ENCODE measurements around the gene TRIM6.
"Not testable (repeated sequence)": the region's sequence is repeated elsewhere in the genome, so short reads cannot be mapped to it uniquely, and the experiment has no call there.

TRIM6 gene

DNA sequence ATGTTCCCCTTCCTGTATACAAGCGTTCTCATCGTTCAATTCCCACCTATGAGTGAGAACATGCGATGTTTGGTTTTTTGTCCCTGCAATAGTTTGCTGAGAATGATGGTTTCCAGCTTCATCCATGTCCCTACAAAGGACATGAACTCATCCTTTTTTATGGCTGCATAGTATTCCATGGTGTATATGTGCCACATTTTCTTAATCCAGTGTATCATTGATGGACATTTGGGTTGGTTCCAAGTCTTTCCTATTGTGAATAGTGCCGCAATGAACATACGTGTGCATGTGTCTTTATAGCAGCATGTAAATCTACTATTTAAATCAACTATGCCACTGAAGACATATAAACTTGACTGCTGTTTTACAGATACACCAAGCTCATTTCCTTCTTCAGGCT lies 12.0 kb upstream of the TRIM6 start:
- not testable (repeated sequence) for H3K4me1 ChIP-seq (ENCODE audit: insufficient read depth, low read length); H3K9me3 ChIP-seq (ENCODE audit: low read length); H3K4me3 ChIP-seq (ENCODE audit: low read length); H2AFZ ChIP-seq (ENCODE audit: low read depth, low read length); H3K27me3 ChIP-seq (ENCODE audit: insufficient read depth, low read length); H3K36me3 ChIP-seq (ENCODE audit: insufficient read depth, low read length)

DNA sequence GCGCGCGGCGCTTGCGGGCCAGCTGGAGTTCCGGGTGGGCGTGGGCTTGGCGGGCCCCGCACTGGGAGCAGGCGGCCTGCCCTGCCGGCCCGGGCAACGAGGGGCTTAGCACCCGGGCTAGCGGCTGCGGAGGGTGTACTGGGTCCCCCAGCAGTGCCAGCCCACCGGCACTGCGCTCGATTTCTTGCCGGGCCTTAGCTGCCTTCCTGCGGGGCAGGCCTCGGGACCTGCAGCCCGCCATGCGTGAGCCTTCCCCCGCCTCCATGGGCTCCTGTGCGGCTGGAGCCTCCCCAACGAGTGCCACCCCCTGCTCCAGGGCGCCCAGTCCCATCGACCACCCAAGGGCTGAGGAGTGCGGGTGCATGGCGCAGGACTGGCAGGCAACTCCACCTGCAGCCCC lies 6.5 kb upstream of the TRIM6 start:
- not testable (repeated sequence) for H3K27me3 ChIP-seq (ENCODE audit: insufficient read depth, low read length); H3K9me3 ChIP-seq (ENCODE audit: low read length); H2AFZ ChIP-seq (ENCODE audit: low read depth, low read length); H3K4me1 ChIP-seq (ENCODE audit: insufficient read depth, low read length); H3K36me3 ChIP-seq (ENCODE audit: insufficient read depth, low read length); H3K4me3 ChIP-seq (ENCODE audit: low read length)

DNA sequence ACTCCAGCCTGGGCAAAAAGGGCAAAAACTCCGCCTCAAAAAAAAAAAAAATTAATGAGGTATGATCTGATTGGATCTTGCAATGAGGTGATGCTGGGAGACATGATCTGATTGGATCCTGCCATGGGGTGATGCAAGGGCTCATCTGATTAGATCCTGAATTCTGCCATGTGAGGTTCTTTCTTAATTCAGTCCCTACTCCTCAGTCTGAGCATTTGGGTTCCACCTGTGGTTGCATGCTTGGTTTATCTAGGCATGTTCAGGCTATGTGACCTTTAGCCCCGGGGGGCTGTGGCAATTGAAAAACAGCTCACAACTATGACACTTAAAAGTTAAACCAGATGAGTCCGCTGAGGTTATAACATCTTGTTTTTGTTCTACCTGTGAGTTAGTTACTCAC lies 4.8 kb upstream of the TRIM6 start:
- H3K4me3 ChIP-seq (ENCODE audit: low read length) = no peak overlapping the region
- H3K27me3 ChIP-seq (ENCODE audit: insufficient read depth, low read length) = no peaks in the 10 kb centered on the region
- no peaks in the 10 kb centered on the region for H3K9me3 ChIP-seq (ENCODE audit: low read length)
- no peak overlapping the region for H2AFZ ChIP-seq (ENCODE audit: low read depth, low read length)
- no peaks in the 10 kb centered on the region for H3K4me1 ChIP-seq (ENCODE audit: insufficient read depth, low read length)
- no peaks in the 10 kb centered on the region for H3K36me3 ChIP-seq (ENCODE audit: insufficient read depth, low read length)

DNA sequence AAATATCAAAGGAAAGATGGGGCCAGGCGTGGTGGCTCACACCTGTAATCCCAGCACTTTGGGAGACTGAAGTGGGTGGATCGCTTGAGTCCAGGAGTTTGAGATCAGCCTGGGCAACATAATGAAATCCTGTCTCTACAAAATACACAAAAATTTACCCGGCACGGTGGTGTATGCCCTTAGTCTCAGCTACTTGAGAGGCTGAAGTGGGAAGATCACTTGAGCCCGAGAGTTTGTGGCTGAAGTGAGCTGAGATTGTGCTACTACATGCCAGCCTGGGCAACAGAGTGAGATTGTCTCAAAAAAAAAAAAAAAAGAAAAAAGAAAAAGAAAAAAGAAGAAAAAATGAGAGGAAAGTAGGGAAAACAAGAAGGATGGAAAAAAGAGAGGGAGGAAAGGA lies 3.8 kb upstream of the TRIM6 start:
- Histone ChIP-seq H3K36me3 (ENCODE audit: insufficient read depth, low read length) (no peaks in the 10 kb centered on the region), H3K9me3 (ENCODE audit: low read length) (no peaks in the 10 kb centered on the region), H2AFZ (ENCODE audit: low read depth, low read length) (no peak overlapping the region)

DNA sequence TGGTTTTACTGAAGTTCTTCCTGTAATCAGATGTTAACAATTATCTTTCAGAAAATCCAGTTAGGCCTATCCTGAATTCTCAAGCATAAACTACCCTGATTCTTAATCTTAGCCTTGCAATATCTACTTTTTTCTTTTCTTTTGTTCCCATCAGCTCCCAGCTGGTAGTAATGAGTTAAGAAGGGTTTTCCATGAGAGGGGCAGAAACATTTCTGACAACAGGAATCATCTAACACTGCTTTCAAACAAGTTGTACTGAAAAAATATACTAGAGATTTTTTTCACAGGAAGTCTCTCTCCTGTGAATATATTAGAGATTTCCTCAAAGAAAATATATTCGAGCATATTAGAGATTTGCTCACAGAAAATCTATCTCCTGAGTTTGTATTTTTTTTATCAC lies 3.3 kb upstream of the TRIM6 start:
- no peaks in the 10 kb centered on the region for H3K9me3 ChIP-seq (ENCODE audit: low read length)
- H3K27me3 ChIP-seq (ENCODE audit: insufficient read depth, low read length) = no peaks in the 10 kb centered on the region
- H3K4me1 ChIP-seq (ENCODE audit: insufficient read depth, low read length) = no peaks in the 10 kb centered on the region
- no peak overlapping the region for H3K4me3 ChIP-seq (ENCODE audit: low read length)
- H3K36me3 ChIP-seq (ENCODE audit: insufficient read depth, low read length) = no peaks in the 10 kb centered on the region
- no peak overlapping the region for H2AFZ ChIP-seq (ENCODE audit: low read depth, low read length)

More for the DNA sequence above, 3.8 kb upstream of the TRIM6 start:
- Histone ChIP-seq H3K27me3 (ENCODE audit: insufficient read depth, low read length) (no peaks in the 10 kb centered on the region), H3K4me1 (ENCODE audit: insufficient read depth, low read length) (no peaks in the 10 kb centered on the region), H3K4me3 (ENCODE audit: low read length) (no peak overlapping the region)

DNA sequence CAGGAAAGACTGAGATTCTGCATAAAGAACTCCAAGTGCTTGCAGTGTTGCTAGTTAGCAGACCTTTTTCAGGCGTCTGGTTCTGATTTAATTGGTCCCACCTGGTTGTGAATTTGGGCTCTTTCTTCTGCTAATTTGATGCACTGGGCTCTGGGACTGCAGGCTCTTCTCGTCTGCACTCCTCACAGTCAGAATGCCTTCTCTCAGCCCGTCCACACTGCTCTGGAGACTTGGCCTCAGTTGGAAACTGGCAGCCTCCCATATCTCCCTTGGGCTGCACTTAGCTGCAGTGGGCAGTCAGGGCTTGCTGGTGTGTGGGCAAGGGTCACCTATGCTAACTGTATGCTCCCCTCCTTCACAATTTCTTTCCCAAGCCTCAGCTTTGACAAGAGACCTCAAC lies 1.5 kb downstream of the TRIM6 start:
- H3K9me3 ChIP-seq (ENCODE audit: low read length) = no peaks in the 10 kb centered on the region
- H3K27me3 ChIP-seq (ENCODE audit: insufficient read depth, low read length) = no peaks in the 10 kb centered on the region
- H3K4me3 ChIP-seq (ENCODE audit: low read length) = no peak overlapping the region

DNA sequence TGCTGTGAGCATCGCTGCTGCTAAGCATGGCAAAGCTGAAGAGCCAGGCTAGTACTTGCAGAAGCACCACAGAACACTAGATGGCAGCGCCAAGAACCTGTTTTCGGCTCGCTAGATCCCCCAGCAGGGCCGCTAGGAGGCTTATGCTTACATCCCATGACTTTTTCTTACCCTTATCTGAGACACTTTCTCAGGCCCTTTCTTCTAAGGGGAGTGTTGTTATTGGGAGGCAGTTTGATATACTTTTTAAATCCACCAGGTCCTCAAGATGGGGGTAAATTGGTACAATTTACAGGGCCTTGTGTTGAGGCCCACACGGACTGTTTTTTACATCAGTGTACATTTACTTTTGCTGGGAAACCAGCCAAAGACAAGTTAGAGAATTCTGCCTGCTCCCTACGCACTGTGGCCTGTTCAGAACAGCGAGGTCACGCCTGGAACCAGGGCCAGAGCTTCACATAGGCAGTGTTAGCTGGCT lies 4.0 kb downstream of the TRIM6 start:
- H2AFZ ChIP-seq (ENCODE audit: low read depth, low read length) = no peak overlapping the region
- no peaks in the 10 kb centered on the region for H3K36me3 ChIP-seq (ENCODE audit: insufficient read depth, low read length)
- H3K4me1 ChIP-seq (ENCODE audit: insufficient read depth, low read length) = no peaks in the 10 kb centered on the region
- H3K9me3 ChIP-seq (ENCODE audit: low read length) = no peaks in the 10 kb centered on the region
- H3K4me3 ChIP-seq (ENCODE audit: low read length) = no peak overlapping the region
- H3K27me3 ChIP-seq (ENCODE audit: insufficient read depth, low read length) = no peaks in the 10 kb centered on the region

More for the DNA sequence above, 1.5 kb downstream of the TRIM6 start:
- Histone ChIP-seq H3K36me3 (ENCODE audit: insufficient read depth, low read length) (no peaks in the 10 kb centered on the region), H3K4me1 (ENCODE audit: insufficient read depth, low read length) (no peaks in the 10 kb centered on the region), H2AFZ (ENCODE audit: low read depth, low read length) (no peak overlapping the region)

DNA sequence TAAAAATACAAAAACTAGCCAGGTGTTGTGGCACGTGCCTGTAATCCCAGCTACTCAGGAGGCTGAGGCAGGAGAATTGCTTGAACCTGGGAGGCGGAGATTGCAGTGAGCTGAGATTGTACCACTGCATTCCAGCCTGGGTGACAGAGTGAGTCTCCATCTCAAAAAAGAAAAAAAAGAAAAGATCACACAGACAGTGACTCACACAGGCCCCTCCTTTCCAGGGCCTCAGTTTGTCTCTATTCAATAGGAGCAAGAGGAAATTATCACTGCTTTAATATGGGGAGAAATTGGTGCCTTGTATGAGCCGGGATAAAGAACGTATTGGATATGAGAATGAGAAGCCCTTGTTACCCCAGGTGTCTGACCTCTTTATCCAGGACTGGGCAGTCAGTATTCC lies 6.4 kb downstream of the TRIM6 start:
- not testable (repeated sequence) for H3K36me3 ChIP-seq (ENCODE audit: insufficient read depth, low read length); H3K27me3 ChIP-seq (ENCODE audit: insufficient read depth, low read length); H2AFZ ChIP-seq (ENCODE audit: low read depth, low read length); H3K4me3 ChIP-seq (ENCODE audit: low read length); H3K4me1 ChIP-seq (ENCODE audit: insufficient read depth, low read length); H3K9me3 ChIP-seq (ENCODE audit: low read length)

DNA sequence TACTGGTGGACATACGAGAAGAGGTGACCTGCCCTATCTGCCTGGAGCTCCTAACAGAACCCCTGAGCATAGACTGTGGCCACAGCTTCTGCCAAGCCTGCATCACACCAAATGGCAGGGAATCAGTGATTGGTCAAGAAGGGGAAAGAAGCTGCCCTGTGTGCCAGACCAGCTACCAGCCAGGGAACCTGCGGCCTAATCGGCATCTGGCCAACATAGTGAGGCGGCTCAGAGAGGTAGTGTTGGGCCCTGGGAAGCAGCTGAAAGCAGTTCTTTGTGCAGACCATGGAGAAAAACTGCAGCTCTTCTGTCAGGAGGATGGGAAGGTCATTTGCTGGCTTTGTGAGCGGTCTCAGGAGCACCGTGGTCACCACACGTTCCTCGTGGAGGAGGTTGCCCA lies 6.9 kb downstream of the TRIM6 start:
- Histone ChIP-seq H3K9me3 (ENCODE audit: low read length) (no peaks in the 10 kb centered on the region), H2AFZ (ENCODE audit: low read depth, low read length) (no peak overlapping the region), H3K4me3 (ENCODE audit: low read length) (no peak overlapping the region), H3K4me1 (ENCODE audit: insufficient read depth, low read length) (no peaks in the 10 kb centered on the region), H3K27me3 (ENCODE audit: insufficient read depth, low read length) (no peaks in the 10 kb centered on the region), H3K36me3 (ENCODE audit: insufficient read depth, low read length) (no peaks in the 10 kb centered on the region)

DNA sequence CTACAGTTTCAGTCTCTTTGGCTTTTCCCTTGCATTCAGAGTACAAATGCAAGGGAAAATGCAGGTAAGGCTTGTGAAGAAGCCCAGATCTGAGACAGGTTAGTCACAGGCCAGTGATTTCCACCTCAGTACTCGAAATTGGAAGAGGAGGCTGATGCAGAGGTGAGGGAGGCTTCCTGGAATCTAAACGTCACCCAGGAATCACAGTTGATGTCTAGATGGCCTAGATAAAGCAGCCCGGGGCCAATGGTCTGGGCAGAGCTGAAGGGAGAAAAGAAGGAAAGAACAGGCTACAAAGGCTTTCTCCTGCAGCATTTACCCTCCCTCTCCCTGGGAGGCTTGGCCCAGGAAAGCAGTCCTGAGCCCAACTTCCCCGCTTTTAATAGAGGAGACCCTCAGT lies 8.5 kb downstream of the TRIM6 start:
- no peaks in the 10 kb centered on the region for H3K27me3 ChIP-seq (ENCODE audit: insufficient read depth, low read length)
- no peaks in the 10 kb centered on the region for H3K36me3 ChIP-seq (ENCODE audit: insufficient read depth, low read length)
- H2AFZ ChIP-seq (ENCODE audit: low read depth, low read length) = no peak overlapping the region
- H3K9me3 ChIP-seq (ENCODE audit: low read length) = no peaks in the 10 kb centered on the region
- H3K4me1 ChIP-seq (ENCODE audit: insufficient read depth, low read length) = no peaks in the 10 kb centered on the region
- no peak overlapping the region for H3K4me3 ChIP-seq (ENCODE audit: low read length)

DNA sequence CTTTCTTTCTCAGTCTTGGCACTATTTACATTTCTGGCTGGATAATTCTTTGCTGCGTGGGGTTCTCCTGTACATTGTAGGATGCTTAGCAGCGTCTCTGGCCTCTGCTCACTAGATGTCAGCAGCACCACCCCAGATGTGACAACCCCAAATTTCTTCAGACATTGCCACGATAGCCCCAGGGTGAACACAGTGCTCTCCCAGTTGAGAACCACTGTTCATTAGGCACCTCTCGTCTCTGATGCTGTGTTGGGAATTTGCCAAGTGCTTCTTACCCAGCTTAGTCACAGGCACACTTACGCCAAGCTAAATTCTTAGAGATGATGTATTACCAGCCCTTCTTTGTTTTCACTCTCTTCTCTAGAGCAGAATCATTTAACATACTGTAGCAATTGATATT lies 9.4 kb downstream of the TRIM6 start:
- Histone ChIP-seq H3K36me3 (ENCODE audit: insufficient read depth, low read length) (no peaks in the 10 kb centered on the region), H3K4me3 (ENCODE audit: low read length) (no peak overlapping the region), H3K4me1 (ENCODE audit: insufficient read depth, low read length) (no peaks in the 10 kb centered on the region), H2AFZ (ENCODE audit: low read depth, low read length) (no peak overlapping the region), H3K27me3 (ENCODE audit: insufficient read depth, low read length) (no peaks in the 10 kb centered on the region), H3K9me3 (ENCODE audit: low read length) (no peaks in the 10 kb centered on the region)

DNA sequence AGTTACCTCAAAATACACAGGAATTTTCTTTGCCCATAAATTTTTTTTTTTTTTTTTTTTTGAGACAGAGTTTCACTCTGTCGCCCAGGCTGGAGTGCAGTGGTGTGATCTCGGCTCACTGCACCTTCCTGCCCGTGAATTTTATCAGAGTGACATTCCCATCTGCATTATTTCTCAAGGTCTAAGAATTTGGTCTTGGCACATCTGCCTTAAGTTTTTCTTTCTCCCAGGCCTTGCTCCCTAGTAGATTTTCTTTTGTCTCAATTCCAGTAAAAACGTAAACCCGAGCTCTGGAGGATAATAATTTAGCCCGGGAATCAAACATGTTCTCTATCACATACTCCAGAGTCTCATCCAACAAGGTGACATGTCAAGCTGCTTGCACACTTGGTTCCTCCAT lies 12.4 kb downstream of the TRIM6 start:
- H3K27me3 ChIP-seq (ENCODE audit: insufficient read depth, low read length) = no peaks in the 10 kb centered on the region
- no peak overlapping the region for H3K4me3 ChIP-seq (ENCODE audit: low read length)
- H3K9me3 ChIP-seq (ENCODE audit: low read length) = no peaks in the 10 kb centered on the region
- H3K36me3 ChIP-seq (ENCODE audit: insufficient read depth, low read length) = no peaks in the 10 kb centered on the region
- no peak overlapping the region for H2AFZ ChIP-seq (ENCODE audit: low read depth, low read length)
- H3K4me1 ChIP-seq (ENCODE audit: insufficient read depth, low read length) = no peaks in the 10 kb centered on the region

DNA sequence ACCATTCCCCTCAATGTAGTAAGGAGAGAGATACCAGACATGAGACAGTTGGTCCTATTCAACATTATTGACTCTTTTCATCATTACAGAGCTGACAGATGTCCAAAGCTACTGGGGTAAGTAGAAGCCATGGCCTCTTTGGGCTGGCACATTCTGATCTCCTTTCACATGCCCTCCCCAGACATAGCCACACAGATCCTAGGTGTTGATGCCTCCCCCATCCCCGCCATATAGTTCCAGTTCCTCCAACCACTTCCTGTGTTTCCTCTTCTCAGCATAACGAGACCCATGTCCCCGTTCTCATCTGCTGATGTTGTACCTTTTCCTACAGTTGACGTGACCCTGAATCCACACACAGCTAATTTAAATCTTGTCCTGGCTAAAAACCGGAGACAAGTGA lies 14.0 kb downstream of the TRIM6 start:
- Histone ChIP-seq H2AFZ (ENCODE audit: low read depth, low read length) (no peak overlapping the region), H3K36me3 (ENCODE audit: insufficient read depth, low read length) (no peaks in the 10 kb centered on the region), H3K4me3 (ENCODE audit: low read length) (no peak overlapping the region), H3K4me1 (ENCODE audit: insufficient read depth, low read length) (no peaks in the 10 kb centered on the region), H3K27me3 (ENCODE audit: insufficient read depth, low read length) (no peaks in the 10 kb centered on the region), H3K9me3 (ENCODE audit: low read length) (no peaks in the 10 kb centered on the region)

DNA sequence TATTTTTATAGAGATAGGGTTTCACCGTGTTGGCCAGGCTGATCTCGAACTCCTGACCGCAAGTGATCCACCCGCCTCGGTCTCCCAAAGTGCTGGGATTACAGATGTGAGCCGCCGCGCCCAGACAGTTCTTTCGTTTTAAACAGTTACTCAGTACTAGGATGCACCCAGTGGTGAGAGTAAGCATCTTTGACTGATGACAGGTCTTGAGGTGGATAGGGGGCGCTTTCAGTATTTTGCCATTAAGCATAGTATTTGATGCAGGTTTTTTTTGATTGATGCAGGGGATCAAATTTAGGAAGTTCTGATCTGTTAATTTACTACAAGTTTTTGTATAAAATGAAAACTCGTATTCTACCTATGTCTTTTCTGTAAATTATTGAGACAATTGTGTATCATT lies 15.2 kb downstream of the TRIM6 start:
- Histone ChIP-seq H2AFZ (ENCODE audit: low read depth, low read length) (no peak overlapping the region), H3K36me3 (ENCODE audit: insufficient read depth, low read length) (no peaks in the 10 kb centered on the region), H3K9me3 (ENCODE audit: low read length) (no peaks in the 10 kb centered on the region), H3K4me3 (ENCODE audit: low read length) (no peak overlapping the region), H3K27me3 (ENCODE audit: insufficient read depth, low read length) (no peaks in the 10 kb centered on the region), H3K4me1 (ENCODE audit: insufficient read depth, low read length) (no peaks in the 10 kb centered on the region)
